Body of pancreas (tissue), 4 donors: Measurements from ENCODE around the gene ERO1A.

ENCODE experiments used
- CTCF ChIP-seq, 7 experiments: fragments of 450-650 bp in 4 of 7; fragments of 200-600 bp in 3 of 7; sonication (generic) in 3 of 7; IDR thresholded peaks; one replicate each; pipeline ENCODE4 v1.5.1; 2016 to 2019; ENCODE audit warnings: antibody characterized with exemption in 7 of 7
- POLR2A ChIP-seq, 3 donors: fragments of 450-650 bp; IDR thresholded peaks; one replicate each; pipeline ENCODE4 v1.6.1; 2016; ENCODE audit warnings: antibody characterized with exemption in 3 of 3, mild to moderate bottlenecking in 2 of 3

- TF ChIP-seq CTCF (IDR thresholded peaks at IDR 0.05) (no peak), POLR2A (IDR thresholded peaks at IDR 0.05) (no peak)
Observed at GRCh38 chr14:52607061-52607460, 88.3 kb downstream of the ERO1A start.
